NCI-H2081 treated with DMSO at 0.1 percent for 48 hours (cell line): ENCODE results near the gene ZSCAN5A.
"Not testable (repeated sequence)": the region's sequence is repeated elsewhere in the genome, so short reads cannot be mapped to it uniquely, and the experiment has no call there.

Experiments used
- DNase-seq: peaks from one replicate; lab custom pipeline; 2025; lab: John Stamatoyannopoulos, UW

Gene ZSCAN5A

GRCh38 chr19:56209091-56209490 is 105.5 kb downstream of the ZSCAN5A start:
- no peak for DNase-seq

- DNase-seq, result not testable (repeated sequence)
Observed at GRCh38 chr19:56207581-56207980, 107.1 kb downstream of the ZSCAN5A start.

- no peak for DNase-seq
Observed at GRCh38 chr19:56201973-56202372, 112.7 kb downstream of the ZSCAN5A start, which contains the start of gene ZSCAN5C. Gene ZSCAN5C, plus strand, starts transcription at chr19:56202273. Its CDS starts 3,641 bp downstream, at chr19:56205914.

- DNase-seq, result no peak
Observed at GRCh38 chr19:56199687-56200086, 115.0 kb downstream of the ZSCAN5A start.

GRCh38 chr19:56197646-56198045 is 117.0 kb downstream of the ZSCAN5A start, which contains the start of gene ZSCAN5B:
Gene ZSCAN5B, minus strand, starts transcription at chr19:56197783. Its CDS starts 4,731 bp downstream, at chr19:56193052.
- DNase-seq, result not testable (repeated sequence)

GRCh38 chr19:56193981-56194640 is 120.5 kb downstream of the ZSCAN5A start:
- no peak for DNase-seq

- DNase-seq, result no peak
Observed at GRCh38 chr19:56191711-56192110, 122.9 kb downstream of the ZSCAN5A start.

GRCh38 chr19:56191115-56191514 is 123.5 kb downstream of the ZSCAN5A start:
- no peak for DNase-seq

- no peak for DNase-seq
Observed at GRCh38 chr19:56189785-56190184, 124.9 kb downstream of the ZSCAN5A start.

GRCh38 chr19:56177564-56178243 is 136.9 kb downstream of the ZSCAN5A start:
- no peak for DNase-seq

- no peak for DNase-seq
Observed at GRCh38 chr19:56176881-56177280, 137.8 kb downstream of the ZSCAN5A start.

GRCh38 chr19:56176310-56176709 is 138.3 kb downstream of the ZSCAN5A start:
- not testable (repeated sequence) for DNase-seq

GRCh38 chr19:56175861-56176307 is 138.8 kb downstream of the ZSCAN5A start, which contains the start of gene GALP:
Gene GALP, plus strand, starts transcription at chr19:56176008. Its CDS starts 1,101 bp downstream, at chr19:56177109.
- DNase-seq, result not testable (repeated sequence)

- DNase-seq, result no peak
Observed at GRCh38 chr19:56174550-56174949, 140.1 kb downstream of the ZSCAN5A start.

- DNase-seq, result no peak
Observed at GRCh38 chr19:56174086-56174485, 140.6 kb downstream of the ZSCAN5A start.
